Keratinocyte (primary cell): Measurements from ENCODE around the gene ABCD3. TPM values are rescaled to one million over a fixed set of nuclear protein-coding genes. Genes with fewer than 3 reads are reported as not detected.
A peak's percentile ranks its signal among the peaks of the same experiment; 100 is the strongest.

Source experiments
- DNase-seq: peaks from one replicate; pipeline ENCODE4 v3.0.0-alpha.2; 2011; ENCODE audit warnings: low read depth, missing footprints, low spot score
- FAIRE-seq: peaks from 2 replicates; lab custom pipeline; 2011; peaks lifted over from hg19 to GRCh38; lab: Jason Lieb, UNC
- H2AFZ ChIP-seq: 2 replicates; pipeline ENCODE4 v1.6.0; 2012; ENCODE audit warnings: low read length, control low read depth, inconsistent platforms; ENCODE audit not compliant: control insufficient read depth
- H3K27ac ChIP-seq: 2 replicates; pipeline ENCODE4 v1.5.1; 2011; ENCODE audit warnings: low read length; ENCODE audit not compliant: control insufficient read depth, insufficient read depth
- H3K27me3 ChIP-seq: 3 replicates; pipeline ENCODE4 v1.6.0; 2011; ENCODE audit warnings: low read length; ENCODE audit not compliant: control insufficient read depth, insufficient read depth; ENCODE audit errors: extremely low read depth
- H3K36me3 ChIP-seq, 2 experiments: 2 replicates in 1 of 2; 3 replicates in 1 of 2; pipeline ENCODE4 v1.5.1; 2011; ENCODE audit warnings: low read length in 2 of 2, mild to moderate bottlenecking in 1 of 2; ENCODE audit not compliant: control insufficient read depth in 2 of 2, insufficient read depth in 2 of 2; ENCODE audit errors: extremely low read depth in 1 of 2
- H3K4me1 ChIP-seq: 3 replicates; pipeline ENCODE4 v1.5.1; 2011; ENCODE audit warnings: low read length; ENCODE audit not compliant: control insufficient read depth, insufficient read depth; ENCODE audit errors: extremely low read depth
- H3K4me2 ChIP-seq: 3 replicates; pipeline ENCODE4 v1.6.0; 2011; ENCODE audit warnings: low read depth, low read length; ENCODE audit not compliant: control insufficient read depth, insufficient read depth; ENCODE audit errors: extremely low read depth
- H3K4me3 ChIP-seq, 3 experiments: fragments of 200-600 bp in 1 of 3; sonication (generic) in 1 of 3; 2 replicates in 2 of 3; 3 replicates in 1 of 3; pipeline ENCODE4 v1.5.1; 2011 to 2016; ENCODE audit warnings: low read length in 3 of 3, mild to moderate bottlenecking in 3 of 3, control low read depth in 2 of 3, inconsistent platforms in 1 of 3, low read depth in 1 of 3, mixed read lengths in 1 of 3, mixed run types in 1 of 3, moderate library complexity in 1 of 3; ENCODE audit not compliant: control insufficient read depth in 2 of 3, insufficient read depth in 2 of 3; ENCODE audit errors: extremely low read depth in 1 of 3
- H3K79me2 ChIP-seq: 2 replicates; pipeline ENCODE4 v1.6.0; 2012; ENCODE audit warnings: low read length; ENCODE audit not compliant: control insufficient read depth, insufficient read depth
- H3K9ac ChIP-seq: 3 replicates; pipeline ENCODE4 v1.6.0; 2011; ENCODE audit warnings: low read length; ENCODE audit not compliant: control insufficient read depth, insufficient read depth; ENCODE audit errors: extremely low read depth
- H3K9me1 ChIP-seq: 3 replicates; pipeline ENCODE4 v1.6.0; 2011; ENCODE audit warnings: low read length; ENCODE audit not compliant: control insufficient read depth, insufficient read depth; ENCODE audit errors: extremely low read depth
- H3K9me3 ChIP-seq: 2 replicates; pipeline ENCODE4 v1.5.1; 2012; ENCODE audit warnings: low read depth, low read length; ENCODE audit not compliant: control insufficient read depth
- H4K20me1 ChIP-seq: 3 replicates; pipeline ENCODE4 v1.6.0; 2011; ENCODE audit warnings: low read length; ENCODE audit not compliant: control insufficient read depth, insufficient read depth; ENCODE audit errors: extremely low read depth
- CTCF ChIP-seq, 3 experiments: IDR thresholded peaks in 1 of 3; conservative IDR thresholded peaks in 1 of 3; optimal IDR thresholded peaks in 1 of 3; 2 replicates in 2 of 3; 3 replicates in 1 of 3; pipeline versions ENCODE3 to v1.5.1; 2011; ENCODE audit warnings: low read length in 3 of 3, mild to moderate bottlenecking in 3 of 3, moderate library complexity in 2 of 3, control low read depth in 1 of 3, inconsistent platforms in 1 of 3; ENCODE audit not compliant: insufficient read depth in 2 of 3; ENCODE audit errors: extremely low read depth in 1 of 3
- EZH2 ChIP-seq: IDR thresholded peaks from one replicate; pipeline ENCODE4 v1.6.1; 2012; ENCODE audit warnings: inconsistent platforms, mild to moderate bottlenecking, low read length, moderate library complexity
- dilution Hi-C: fragments of 300-500 bp; cut with MboI; formaldehyde crosslinking; loops from one replicate; pipeline ENCODE4 v1.7.0; 2020; ENCODE audit warnings: low sequenced_read_pairs; ENCODE audit not compliant: extremely low pct_ligation_motif_present
- polyA plus RNA-seq, 5 experiments: library from polyadenylated mRNA; depleted of rRNA in 3 of 5; stranded (reverse) in 3 of 5; stranded (forward) in 1 of 5; unstranded in 1 of 5; fragments of >200 nt; gene quantifications; 1 replicate in 1 of 5; 2 replicates in 3 of 5; 3 replicates in 1 of 5; pipeline versions ENCODE4 v1.2.1 to v1.2.3, GENCODE V29; 2011 to 2012; ENCODE audit warnings: missing spikeins in 2 of 5, low read depth in 1 of 5, low replicate concordance in 1 of 5

Gene ABCD3
- polyA plus RNA-seq, 1 donor (not counting 4 experiments of a cell fraction or from before 2014, with no cell fraction given) = 34.9 TPM

GRCh38 chr1:94560333-94560732, 142.1 kb downstream of the ABCD3 start:
- peak overlapping the region; percentile 20 for H3K27ac ChIP-seq
- FAIRE-seq (no peak), DNase-seq (no peak)
- no peak overlapping the region for H3K9ac ChIP-seq
- dilution Hi-C loops = no loop called here
- no peaks in the 10 kb centered on the region for H3K36me3 ChIP-seq
- no peaks in the 10 kb centered on the region for H3K9me3 ChIP-seq
- H3K4me1 ChIP-seq = peaks cover 6% of the 10 kb centered on the region
- no peak overlapping the region for H3K4me2 ChIP-seq
- H3K9me1 ChIP-seq = no peaks in the 10 kb centered on the region
- H3K4me3 ChIP-seq = no peak overlapping the region
- no peaks in the 10 kb centered on the region for H3K79me2 ChIP-seq
- H3K27me3 ChIP-seq = no peaks in the 10 kb centered on the region
- no peaks in the 10 kb centered on the region for H4K20me1 ChIP-seq
- no peak for TF ChIP-seq CTCF (optimal IDR thresholded peaks at IDR 0.05 in 1 of 3, IDR thresholded peaks at IDR 0.05 in 1 of 3, conservative IDR thresholded peaks at IDR 0.05 in 1 of 3; ENCODE audit: extremely low read depth in 1 of 3, insufficient read depth in 2 of 3, low read length in 3 of 3)
- TF ChIP-seq EZH2 = no peak
- peak overlapping the region; percentile 45 for H2AFZ ChIP-seq

GRCh38 chr1:94562519-94563260, 144.5 kb downstream of the ABCD3 start:
- Histone ChIP-seq H3K9me3 (no peaks in the 10 kb centered on the region), H3K4me1 (peaks cover 9% of the 10 kb centered on the region), H3K27ac (no peak overlapping the region), H3K79me2 (no peaks in the 10 kb centered on the region), H3K27me3 (no peaks in the 10 kb centered on the region), H3K4me2 (no peak overlapping the region), H3K4me3 (no peak overlapping the region), H2AFZ (no peak overlapping the region), H3K9ac (no peak overlapping the region), H3K36me3 (no peaks in the 10 kb centered on the region), H4K20me1 (no peaks in the 10 kb centered on the region), H3K9me1 (no peaks in the 10 kb centered on the region)
- FAIRE-seq (no peak), DNase-seq (no peak)
- TF ChIP-seq EZH2 = no peak
- no peak for TF ChIP-seq CTCF (optimal IDR thresholded peaks at IDR 0.05 in 1 of 3, IDR thresholded peaks at IDR 0.05 in 1 of 3, conservative IDR thresholded peaks at IDR 0.05 in 1 of 3; ENCODE audit: extremely low read depth in 1 of 3, insufficient read depth in 2 of 3, low read length in 3 of 3)
- dilution Hi-C loops = no loop called here
